BE2C (cell line): ENCODE measurements around the gene MATN1.
A peak's percentile ranks its signal among the peaks of the same experiment; 100 is the strongest.

ENCODE experiments used
- DNase-seq: peaks from one replicate; pipeline ENCODE4 v3.0.0-alpha.2; 2020
- H3K27me3 ChIP-seq: fragments of 250-450 bp; sonication (Bioruptor Pico); 2 replicates; pipeline ENCODE4 v1.5.1; 2020; ENCODE audit warnings: mild to moderate bottlenecking
- H3K36me3 ChIP-seq: fragments of 250-450 bp; sonication (Bioruptor Pico); 2 replicates; pipeline ENCODE4 v1.5.1; 2020; ENCODE audit warnings: mild to moderate bottlenecking
- H3K4me1 ChIP-seq: fragments of 250-450 bp; sonication (Bioruptor Pico); 2 replicates; pipeline ENCODE4 v1.5.1; 2020
- H3K4me3 ChIP-seq: 2 replicates; pipeline ENCODE4 v1.5.1; 2011; ENCODE audit warnings: low read depth, low read length
- H3K9me3 ChIP-seq: fragments of 250-450 bp; sonication (Bioruptor Pico); 2 replicates; pipeline ENCODE4 v1.5.1; 2020
- TF ChIP-seq, protein P1 (sequence below): IDR thresholded peaks from 2 replicates; pipeline ENCODE4 v1.5.1; 2012; ENCODE audit warnings: mild to moderate bottlenecking, low read depth, low read length

Gene MATN1

DNA sequence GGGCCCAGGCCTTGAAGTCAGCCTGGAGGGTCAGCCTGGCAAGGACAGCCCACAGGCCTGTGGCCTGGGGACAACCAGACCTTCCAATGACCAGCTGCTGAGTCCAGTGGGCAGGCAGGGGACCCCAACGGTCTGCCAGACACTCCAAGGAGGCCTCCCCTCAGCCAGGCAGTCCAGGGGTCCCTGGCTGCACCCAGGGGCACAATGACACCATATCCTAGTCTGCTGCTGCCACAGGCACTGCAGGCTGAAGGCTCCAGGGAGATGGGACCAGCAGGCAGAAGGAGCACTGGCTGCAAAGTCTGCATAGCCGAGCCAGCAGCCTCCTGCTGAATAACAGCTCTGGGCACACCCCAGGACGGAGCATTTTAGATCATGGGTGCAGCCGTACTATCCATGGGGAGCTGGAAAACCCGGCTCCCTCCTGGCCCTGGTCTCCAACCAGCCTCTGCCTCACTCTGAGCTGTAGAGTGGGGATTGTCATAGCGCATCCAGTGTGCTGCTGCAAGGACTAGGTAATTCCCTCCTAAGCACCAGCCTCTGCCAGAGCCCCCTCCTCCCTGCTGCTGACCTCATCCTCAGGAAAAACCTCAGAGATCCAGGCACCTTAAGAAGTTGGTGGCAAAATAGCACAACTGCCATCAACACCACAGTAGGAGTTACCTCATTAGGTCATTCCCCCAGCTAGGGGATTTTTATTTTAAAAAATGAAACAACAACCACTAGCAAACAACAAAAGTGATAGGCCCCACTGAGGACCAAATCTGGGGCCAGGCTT is 39.0 kb upstream of the MATN1 start:
- Histone ChIP-seq H3K4me3 (no peak overlapping the region), H3K4me1 (no peaks in the 10 kb centered on the region), H3K27me3 (no peaks in the 10 kb centered on the region), H3K9me3 (no peaks in the 10 kb centered on the region), H3K36me3 (no peaks in the 10 kb centered on the region)
- TF ChIP-seq, protein P1, sequence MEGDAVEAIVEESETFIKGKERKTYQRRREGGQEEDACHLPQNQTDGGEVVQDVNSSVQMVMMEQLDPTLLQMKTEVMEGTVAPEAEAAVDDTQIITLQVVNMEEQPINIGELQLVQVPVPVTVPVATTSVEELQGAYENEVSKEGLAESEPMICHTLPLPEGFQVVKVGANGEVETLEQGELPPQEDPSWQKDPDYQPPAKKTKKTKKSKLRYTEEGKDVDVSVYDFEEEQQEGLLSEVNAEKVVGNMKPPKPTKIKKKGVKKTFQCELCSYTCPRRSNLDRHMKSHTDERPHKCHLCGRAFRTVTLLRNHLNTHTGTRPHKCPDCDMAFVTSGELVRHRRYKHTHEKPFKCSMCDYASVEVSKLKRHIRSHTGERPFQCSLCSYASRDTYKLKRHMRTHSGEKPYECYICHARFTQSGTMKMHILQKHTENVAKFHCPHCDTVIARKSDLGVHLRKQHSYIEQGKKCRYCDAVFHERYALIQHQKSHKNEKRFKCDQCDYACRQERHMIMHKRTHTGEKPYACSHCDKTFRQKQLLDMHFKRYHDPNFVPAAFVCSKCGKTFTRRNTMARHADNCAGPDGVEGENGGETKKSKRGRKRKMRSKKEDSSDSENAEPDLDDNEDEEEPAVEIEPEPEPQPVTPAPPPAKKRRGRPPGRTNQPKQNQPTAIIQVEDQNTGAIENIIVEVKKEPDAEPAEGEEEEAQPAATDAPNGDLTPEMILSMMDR = no peak
- DNase-seq = no peak

DNA sequence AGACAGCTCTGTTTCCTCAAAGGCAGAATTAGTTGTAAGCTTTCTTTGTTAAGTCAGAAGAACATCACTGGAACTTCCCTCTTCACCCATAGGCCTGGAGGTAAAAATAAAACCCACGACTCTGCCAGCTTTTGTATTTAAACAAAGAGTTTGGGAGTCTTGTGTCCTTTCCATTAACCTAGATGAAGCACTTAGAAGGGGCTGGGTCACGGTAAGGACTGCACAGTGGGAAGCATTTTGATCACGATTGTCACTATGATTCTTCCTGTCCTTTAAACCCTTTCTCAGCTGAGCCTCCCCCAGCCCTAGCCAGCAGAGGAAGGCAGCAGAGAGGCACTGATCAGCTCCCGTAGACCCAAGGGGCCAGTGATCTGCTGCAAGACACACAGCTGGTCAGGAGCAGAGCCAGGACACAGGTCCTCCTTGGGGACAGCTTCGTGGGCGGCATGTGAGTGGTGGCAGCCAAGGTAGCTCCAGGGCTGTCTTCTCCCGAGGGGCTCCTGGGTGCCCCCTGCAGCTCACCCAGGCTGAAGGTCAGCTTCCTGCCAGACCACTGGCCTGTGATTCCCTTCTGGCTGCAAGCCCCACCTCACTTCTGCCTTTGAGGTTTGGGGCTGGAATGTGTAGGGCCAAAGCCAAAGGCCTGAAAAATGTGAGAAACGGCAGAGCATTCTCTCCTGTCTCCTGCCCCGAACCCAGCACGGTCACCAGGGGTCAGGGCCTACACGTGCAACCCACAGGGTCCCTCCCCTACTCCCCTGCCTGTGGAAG is 38.2 kb upstream of the MATN1 start:
- Histone ChIP-seq H3K4me3 (no peak overlapping the region), H3K4me1 (no peaks in the 10 kb centered on the region), H3K36me3 (no peaks in the 10 kb centered on the region), H3K9me3 (no peaks in the 10 kb centered on the region), H3K27me3 (no peaks in the 10 kb centered on the region)
- no peak for DNase-seq
- TF ChIP-seq, protein P1 = no peak

DNA sequence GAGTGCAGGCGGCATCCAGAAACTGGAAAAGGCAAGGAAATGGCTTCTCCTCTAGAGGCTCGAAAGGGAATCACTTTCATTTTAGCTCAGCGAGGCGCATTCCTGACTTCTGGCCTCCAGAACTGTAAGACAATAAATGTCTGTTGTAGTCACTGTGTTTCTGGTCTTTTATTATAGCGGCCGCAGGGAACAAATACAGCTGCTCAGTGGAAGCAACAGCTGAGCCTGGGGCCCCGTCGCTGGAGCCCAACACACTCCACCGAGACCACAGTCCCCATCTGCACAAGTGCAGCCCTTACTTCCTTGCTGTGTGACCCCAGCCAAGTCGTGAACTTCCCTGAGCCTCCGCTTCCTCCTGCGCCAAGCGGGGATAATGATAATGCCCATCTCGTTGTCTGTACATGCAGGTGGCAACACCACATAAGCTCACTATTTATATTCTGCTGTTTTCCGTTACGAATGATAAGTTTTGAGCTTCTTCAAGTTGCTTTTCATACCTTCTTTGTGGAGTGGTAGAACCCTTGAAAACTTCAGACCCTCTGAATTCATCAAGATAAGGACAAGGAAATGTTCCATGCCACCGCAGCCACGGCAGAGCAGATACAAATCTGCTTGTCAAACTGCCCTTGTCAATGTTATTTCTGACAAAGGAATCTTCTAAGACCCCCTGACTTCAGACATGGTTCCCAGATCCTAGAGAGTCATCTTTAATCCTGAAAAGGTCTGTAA is 37.4 kb upstream of the MATN1 start:
- Histone ChIP-seq H3K36me3 (no peaks in the 10 kb centered on the region), H3K9me3 (no peaks in the 10 kb centered on the region), H3K4me3 (no peak overlapping the region), H3K27me3 (no peaks in the 10 kb centered on the region), H3K4me1 (no peaks in the 10 kb centered on the region)
- TF ChIP-seq, protein P1 = no peak
- no peak for DNase-seq

DNA sequence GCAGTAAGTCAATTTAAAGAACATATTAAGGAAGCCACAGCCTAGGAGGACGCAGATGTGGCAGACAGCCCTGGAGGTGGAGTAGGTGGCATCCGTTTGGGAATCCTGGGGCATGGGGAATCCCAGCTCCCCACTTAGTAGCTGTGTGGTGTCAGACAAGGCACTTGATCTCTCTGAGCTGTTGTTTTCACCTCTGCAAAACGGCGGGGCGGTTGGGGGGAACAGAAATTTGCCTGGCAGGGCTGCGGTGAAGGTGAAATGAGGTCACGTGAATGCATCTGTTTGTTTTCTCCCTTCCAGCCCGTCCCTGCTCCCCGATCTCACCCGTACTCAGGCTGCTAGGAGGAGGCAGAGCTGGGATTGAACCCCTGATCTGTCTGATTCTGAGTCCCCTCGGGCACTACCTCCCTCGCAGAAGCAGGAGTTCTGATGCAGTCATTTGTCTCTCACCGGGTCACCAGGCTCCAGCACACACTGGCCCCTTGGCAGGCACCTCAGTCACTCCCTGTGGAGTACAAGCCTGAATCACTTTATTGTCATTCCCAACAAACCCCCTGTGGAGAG is 36.4 kb upstream of the MATN1 start:
- Histone ChIP-seq H3K4me1 (no peaks in the 10 kb centered on the region), H3K36me3 (no peaks in the 10 kb centered on the region), H3K9me3 (no peaks in the 10 kb centered on the region), H3K27me3 (no peaks in the 10 kb centered on the region), H3K4me3 (no peak overlapping the region)
- DNase-seq = no peak
- TF ChIP-seq, protein P1 = no peak

DNA sequence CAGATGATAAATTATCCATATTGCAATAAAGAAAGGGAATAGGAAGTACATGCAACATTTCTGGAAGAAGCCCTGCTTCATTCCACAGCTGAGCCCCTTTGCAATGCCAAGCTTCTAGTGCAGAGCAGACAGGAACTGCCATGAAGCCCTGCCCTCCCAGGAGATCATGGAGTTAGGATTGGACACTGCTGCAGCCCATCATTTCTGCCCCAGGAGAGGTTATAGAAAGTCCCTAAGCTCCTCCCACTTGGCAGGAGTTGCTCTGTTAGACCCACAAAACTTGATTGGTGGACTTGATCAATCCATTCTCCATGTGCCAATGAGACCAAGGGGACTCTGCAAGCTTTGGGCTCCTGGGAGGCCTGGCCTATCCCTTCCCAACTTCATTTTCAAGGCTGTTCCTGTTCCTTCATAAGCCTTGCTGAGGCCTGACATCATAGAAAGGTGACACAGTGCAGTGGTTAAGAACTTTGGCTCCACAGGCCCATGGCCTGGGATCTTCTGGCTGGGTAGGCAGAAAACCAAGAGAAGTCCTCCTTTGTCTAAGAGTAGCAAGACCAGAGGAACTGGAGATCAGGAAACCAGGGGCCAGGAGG is 35.5 kb upstream of the MATN1 start:
- no peaks in the 10 kb centered on the region for H3K4me1 ChIP-seq
- no peaks in the 10 kb centered on the region for H3K9me3 ChIP-seq
- H3K36me3 ChIP-seq = no peaks in the 10 kb centered on the region
- peak; percentile 34 for DNase-seq
- TF ChIP-seq, protein P1 = no peak
- no peak overlapping the region for H3K4me3 ChIP-seq
- H3K27me3 ChIP-seq = no peaks in the 10 kb centered on the region
